ENCODE results near the gene GLT8D2. TPM values are rescaled to one million over a fixed set of nuclear protein-coding genes. Genes with fewer than 3 reads are reported as not detected.
"Not testable (repeated sequence)": the region's sequence is repeated elsewhere in the genome, so short reads cannot be mapped to it uniquely, and the experiment has no call there.

Gene GLT8D2
- total RNA-seq, 1 donor from 2014 or later = 0.88 TPM

DNA sequence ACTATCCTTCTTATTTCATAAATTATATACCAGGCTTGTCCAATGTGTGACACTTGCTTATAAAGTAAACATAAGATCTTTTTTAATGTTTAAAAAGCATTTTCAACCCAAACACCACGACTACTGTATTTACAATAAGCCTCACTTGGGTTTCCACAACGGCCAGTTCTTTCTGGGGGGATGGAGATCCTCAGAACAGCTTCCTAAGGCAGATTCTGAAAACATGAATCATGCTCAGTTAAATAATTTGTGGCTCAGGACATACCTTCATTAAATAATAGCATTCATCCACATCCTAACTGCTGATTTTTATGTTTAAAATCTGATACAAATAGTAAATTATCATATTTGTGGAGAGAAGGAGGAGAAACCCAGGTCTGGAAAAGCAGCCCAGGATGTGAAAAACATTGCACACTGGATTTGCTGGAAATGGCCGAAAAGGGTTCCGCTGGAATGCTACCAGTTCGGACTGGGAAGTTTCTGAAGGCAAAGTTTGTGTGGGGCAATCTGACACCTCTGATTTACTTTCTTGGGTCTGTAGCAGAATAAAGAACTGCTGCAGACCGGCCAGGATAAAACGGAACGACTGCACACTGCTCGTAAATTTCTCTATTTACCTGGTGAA, 597 bp downstream of the GLT8D2 start:
- ATAC-seq = no peak

DNA sequence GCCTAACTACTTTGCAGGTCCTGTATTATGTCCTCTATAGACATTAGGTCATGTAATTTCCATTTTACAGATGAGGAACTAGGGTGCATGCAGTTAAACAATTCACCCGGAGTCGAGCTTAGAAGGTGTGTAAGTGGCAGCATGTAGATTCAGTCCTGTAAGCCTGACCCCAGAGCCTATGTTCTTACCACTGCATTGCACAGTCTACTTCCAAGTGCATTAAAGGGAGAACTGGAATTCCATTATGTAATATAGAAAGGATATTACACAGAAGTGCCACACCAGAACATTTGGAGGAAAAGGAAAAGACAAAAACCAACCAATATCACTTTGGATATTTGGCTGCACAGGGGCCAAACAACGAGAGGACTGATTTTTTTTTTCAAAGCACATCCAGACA, 1.2 kb downstream of the GLT8D2 start:
- ATAC-seq = no peak

- ATAC-seq = no peak
These were observed 1.8 kb downstream of the GLT8D2 start for GRCh38 chr12:104048162-104048561.

- no peak for ATAC-seq
These were observed 3.7 kb downstream of the GLT8D2 start for GRCh38 chr12:104046306-104046705.

- no peak for ATAC-seq
These were observed 5.8 kb downstream of the GLT8D2 start for GRCh38 chr12:104044158-104044557.

DNA sequence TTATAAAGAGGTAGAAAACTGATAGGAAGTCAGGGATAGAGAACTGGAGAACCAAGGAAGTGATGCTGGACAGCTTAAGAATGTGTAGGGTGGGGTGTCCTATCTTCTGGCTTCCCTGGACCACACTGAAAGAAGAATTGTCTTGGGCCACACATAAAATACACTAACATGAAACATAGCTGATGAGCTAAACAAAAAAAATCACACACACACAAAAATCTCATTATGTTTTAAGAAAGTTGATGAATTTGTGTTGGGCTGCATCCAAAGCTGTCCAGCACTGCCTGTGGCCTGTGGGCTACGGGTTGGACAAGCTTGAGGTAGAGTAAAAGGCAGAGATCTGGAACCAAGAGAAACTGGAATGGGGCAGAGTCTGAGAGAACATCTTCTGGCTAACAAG, 7.4 kb downstream of the GLT8D2 start:
- ATAC-seq = no peak

DNA sequence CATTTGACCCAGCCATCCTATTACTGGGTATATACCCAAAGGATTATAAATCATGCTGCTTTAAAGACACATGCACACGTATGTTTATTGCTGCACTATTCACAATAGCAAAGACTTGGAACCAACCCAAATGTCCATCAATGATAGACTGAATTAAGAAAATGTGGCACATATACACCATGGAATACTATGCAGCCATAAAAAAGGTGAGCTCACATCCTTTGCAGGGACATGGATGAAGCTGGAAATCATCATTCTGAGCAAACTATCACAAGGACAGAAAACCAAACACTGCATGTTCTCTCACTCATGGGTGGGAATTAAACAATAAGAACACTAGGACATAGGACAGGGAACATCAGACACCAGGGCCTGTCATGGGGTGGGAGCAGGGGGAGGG, 10.2 kb downstream of the GLT8D2 start:
- not testable (repeated sequence) for ATAC-seq

- ATAC-seq = not testable (repeated sequence)
These were observed 13.8 kb downstream of the GLT8D2 start for GRCh38 chr12:104036143-104036542.

- ATAC-seq = peak; percentile 46
These were observed 19.4 kb downstream of the GLT8D2 start for GRCh38 chr12:104030596-104030995.

GRCh38 chr12:104026841-104027599, 23.0 kb downstream of the GLT8D2 start:
- no peak for ATAC-seq

- ATAC-seq = no peak
These were observed 24.2 kb downstream of the GLT8D2 start for GRCh38 chr12:104025771-104026170.

DNA sequence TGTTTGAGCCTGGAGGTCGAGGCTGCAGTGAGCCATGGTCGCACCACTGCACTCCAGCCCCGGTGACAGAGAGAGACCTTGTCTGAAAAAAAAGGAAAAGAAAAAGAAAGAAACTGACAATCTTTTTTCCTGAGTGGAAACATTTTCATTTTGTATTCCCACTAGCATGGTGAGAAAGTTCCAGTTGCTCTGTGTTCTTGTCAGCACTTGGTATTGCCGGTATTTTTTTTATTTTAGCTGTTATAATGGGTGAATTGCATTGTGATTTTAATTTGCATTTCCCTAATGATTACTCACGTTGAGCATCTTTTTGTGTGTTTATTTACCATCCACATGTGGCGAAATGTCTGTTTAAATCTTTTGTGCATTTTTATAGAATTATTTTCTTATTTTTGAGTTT, 25.6 kb downstream of the GLT8D2 start:
- ATAC-seq = no peak

DNA sequence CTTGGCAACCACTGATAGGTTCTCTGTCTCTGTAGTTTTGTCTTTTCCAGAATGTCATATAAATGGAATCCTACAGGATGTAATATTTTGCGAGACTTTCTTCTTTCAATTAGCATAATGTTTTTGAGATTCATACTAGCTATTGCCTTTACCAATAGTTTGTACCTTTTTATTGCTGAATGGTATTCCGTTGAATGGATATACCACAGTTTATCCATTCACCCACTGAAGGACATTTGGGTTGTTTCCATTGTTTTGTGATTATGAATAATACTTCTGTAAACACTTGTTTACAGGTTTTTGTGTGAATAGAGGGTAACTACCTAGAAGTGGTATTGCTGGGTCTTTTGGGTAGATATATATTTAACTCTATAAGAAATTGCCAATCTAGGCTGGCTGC, 26.3 kb downstream of the GLT8D2 start:
- no peak for ATAC-seq

- ATAC-seq = no peak
These were observed 27.2 kb downstream of the GLT8D2 start for GRCh38 chr12:104022786-104023185.

DNA sequence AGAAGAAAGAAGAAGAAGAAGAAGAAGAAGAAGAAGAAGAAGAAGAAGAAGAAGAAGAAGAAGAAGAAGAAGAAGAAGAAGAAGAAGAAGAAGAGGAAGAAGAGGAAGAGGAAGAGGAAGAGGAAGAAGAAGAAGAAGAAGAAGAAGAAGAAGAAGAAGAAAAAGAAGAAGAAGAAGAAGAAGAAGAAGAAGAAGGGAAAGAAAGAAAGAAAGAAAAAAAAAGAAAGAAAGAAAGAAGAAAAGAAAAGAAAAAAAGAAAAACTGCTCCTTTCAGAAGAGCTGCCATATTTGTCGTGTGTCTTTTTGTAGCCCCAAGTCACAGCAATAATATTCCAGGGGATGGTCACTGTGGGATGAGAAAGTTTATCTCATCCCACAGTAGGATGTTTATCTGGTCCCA, 28.1 kb downstream of the GLT8D2 start:
- not testable (repeated sequence) for ATAC-seq

- no peak for ATAC-seq
These were observed 37.7 kb downstream of the GLT8D2 start for GRCh38 chr12:104012331-104012730.

DNA sequence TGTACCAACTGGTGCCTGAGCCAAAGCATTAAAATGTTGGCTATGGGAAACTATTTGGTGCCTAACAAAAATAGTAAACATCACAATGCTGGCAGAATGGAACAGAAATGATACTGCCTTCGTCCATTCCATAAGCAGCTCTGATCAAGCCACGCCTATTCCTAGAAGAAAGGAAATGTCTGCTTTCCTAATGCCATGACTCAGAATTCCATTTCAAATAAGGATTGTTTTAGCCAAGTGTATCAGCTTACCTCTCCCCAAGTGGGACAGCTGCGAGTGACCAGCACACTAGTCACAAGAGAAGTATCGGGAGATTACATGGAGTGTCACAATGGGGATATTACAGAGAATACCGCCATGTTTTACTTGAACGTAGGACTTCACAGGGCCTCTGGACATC, 38.7 kb downstream of the GLT8D2 start:
- peak; percentile 87 for ATAC-seq

- no peak for ATAC-seq
These were observed 39.3 kb downstream of the GLT8D2 start for GRCh38 chr12:104010606-104011169.

- no peak for ATAC-seq
These were observed 39.9 kb downstream of the GLT8D2 start for GRCh38 chr12:104010121-104010520.

DNA sequence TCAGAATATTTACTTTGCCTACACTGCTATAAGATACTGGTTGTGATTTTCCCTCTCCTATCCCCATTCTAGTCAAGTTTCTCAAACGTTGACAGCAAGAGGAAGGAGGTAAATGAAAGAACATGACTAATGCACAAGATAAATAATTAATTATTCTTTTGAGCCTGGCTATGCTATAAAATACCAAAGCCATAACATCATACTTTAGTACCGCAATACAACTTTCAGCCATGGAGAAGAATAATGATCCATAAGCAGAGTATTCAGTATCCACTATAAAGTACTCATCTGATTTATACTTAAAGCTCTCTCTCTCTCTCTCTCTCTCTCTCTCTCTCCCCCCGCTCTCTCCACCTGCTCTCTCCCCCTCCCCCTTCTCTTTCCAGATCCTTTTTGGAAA, 43.1 kb downstream of the GLT8D2 start:
- ATAC-seq = peak; percentile 80

- no peak for ATAC-seq
These were observed 46.4 kb downstream of the GLT8D2 start for GRCh38 chr12:104003596-104003995.

- no peak for ATAC-seq
These were observed 47.3 kb downstream of the GLT8D2 start for GRCh38 chr12:104002686-104003085.

GRCh38 chr12:104000807-104001434, 49.1 kb downstream of the GLT8D2 start:
- no peak for ATAC-seq

- no peak for ATAC-seq
These were observed 51.0 kb downstream of the GLT8D2 start for GRCh38 chr12:103998976-103999375.
